Measurements from ENCODE around the gene RPL7L1.
"Not testable (repeated sequence)": the region's sequence is repeated elsewhere in the genome, so short reads cannot be mapped to it uniquely, and the experiment has no call there.

RPL7L1 gene

GRCh38 chr6:42894041-42894828, 14.8 kb downstream of the RPL7L1 start:
- not testable (repeated sequence) for DNase-seq

GRCh38 chr6:42896178-42896719, 16.8 kb downstream of the RPL7L1 start:
- no peak for DNase-seq

GRCh38 chr6:42898891-42899361, 19.5 kb downstream of the RPL7L1 start:
- DNase-seq = peak; percentile 63

- no peak for DNase-seq
Observed at GRCh38 chr6:42899871-42900270, 20.5 kb downstream of the RPL7L1 start.

DNA sequence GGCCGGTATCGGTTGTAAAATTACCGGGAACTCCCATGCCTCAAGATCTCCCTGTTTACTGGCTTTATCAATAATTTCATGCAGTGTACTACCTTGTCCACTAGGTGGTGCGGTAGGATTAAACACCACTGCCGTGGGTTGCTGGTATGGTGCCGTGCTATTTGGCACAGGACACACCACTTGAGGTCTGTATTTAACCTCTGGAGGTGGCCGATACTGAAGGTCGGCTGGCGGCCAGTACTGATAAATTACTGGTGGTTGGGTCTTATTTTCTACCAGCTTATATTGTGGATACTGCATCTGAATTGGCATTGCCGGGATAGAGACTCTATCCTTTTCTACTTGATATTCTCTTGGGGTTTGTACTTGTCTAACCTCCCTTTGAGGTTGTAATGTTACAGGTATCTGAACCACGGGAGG, 22.1 kb downstream of the RPL7L1 start:
- peak; percentile 78 for DNase-seq

DNA sequence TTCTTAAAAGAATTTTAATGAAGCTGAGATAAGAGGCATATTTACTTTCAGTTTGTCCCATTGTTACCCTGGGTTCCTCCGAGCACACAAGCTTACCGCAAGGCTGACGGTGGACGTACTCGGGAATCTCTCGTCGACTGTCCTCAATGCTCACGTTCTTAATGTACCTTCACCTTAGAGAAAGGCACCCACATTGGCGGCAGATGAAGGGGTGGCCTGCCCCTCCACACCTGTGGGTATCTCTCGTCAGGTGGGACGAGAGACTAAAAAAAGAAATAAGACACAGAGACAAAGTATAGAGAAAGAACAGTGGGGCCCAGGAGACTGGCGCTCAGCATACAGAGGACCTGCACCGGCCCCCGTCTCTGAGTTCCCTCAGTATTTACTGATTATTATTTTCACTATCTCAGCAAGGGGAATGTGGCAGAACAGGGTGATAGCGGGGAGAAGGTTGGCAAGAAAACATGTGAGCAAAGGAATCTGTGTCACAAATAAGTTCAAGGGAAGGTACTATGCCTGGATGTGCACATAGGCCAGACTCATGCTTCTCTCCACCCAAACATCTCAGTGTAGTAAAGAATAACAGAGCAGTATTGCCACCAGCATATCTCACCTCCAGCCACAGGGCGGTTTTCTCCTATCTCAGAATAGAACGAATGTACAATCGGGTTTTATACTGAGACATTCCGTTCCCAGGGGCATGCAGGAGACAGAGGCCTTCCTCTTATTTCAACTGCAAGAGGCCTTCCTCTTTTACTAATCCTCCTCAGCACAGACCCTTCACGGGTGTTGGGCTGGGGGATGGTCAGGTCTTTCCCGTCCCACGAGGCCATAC, 23.2 kb downstream of the RPL7L1 start:
- not testable (repeated sequence) for DNase-seq

DNA sequence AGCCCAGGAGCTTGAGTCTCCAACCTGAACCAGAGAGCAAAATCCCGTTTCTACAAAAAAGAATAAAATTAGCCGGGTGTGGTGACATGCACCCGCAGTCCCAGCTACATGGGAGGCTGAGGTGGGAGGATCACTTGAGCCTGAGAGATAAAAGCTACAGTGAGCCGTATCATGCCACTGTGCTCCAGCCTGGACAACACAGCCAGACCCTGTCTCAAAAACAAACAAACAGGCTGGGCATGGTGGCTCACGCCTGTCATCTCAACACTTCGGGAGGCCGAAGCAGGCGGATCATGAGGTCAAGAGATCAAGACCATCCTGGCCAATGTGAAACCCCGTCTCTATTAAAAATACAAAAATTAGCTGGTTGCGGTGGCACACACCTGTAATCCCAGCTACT, 25.1 kb downstream of the RPL7L1 start:
- DNase-seq = no peak

- DNase-seq = no peak
Observed at GRCh38 chr6:42907336-42907735, 27.9 kb downstream of the RPL7L1 start.

- no peak for DNase-seq
Observed at GRCh38 chr6:42909835-42910234, 30.4 kb downstream of the RPL7L1 start.

DNA sequence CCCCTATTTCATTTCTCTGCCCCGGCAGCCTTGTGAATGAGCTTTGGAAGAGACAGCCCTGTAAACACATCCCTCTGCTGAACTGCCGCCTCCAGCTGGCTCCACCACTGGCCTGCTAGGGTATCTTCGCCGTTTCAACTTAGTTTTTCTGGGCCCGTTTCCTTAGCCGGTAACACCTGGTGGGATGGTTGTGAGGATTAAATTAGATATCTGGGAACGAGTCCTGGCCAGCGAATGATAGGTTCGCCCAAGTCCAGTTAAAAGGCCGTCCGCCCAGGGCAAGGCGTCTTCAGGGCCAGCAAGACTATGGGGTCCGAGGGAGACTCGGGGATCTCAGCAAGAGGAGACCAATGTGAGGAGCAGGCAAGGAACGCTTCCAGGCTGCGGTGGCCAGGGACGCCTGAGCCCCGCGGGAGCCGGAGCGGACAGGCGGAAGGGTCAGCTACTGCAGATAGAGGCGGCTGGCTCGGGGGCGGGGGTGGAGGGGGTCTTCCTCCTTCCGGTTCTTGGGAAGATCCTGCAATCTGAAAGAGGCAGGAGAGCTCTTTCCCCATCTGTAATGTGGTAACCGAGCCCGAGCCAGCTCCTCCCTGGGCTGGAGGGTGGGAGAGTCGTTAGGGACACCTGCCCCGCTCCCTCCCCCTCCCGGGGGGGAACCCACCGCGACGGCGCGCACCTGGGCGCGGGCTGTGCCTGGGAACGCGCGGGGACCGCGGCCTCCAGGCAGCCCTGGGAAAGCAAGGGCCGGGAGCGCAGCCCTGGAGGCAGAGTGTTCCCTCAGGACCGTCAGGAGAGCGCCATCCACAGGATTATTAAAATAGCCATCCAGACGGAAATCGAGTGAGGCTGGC, 32.0 kb downstream of the RPL7L1 start:
- no peak for DNase-seq

GRCh38 chr6:42914546-42914945, 35.1 kb downstream of the RPL7L1 start:
- DNase-seq = no peak

- no peak for DNase-seq
Observed at GRCh38 chr6:42915732-42916131, 36.3 kb downstream of the RPL7L1 start, which contains the start of gene PTCRA. TSS of gene PTCRA (plus strand) at chr6:42916053. CDS start at chr6:42916070, 17 bp downstream.

- DNase-seq = no peak
Observed at GRCh38 chr6:42916288-42916687, 36.9 kb downstream of the RPL7L1 start.

DNA sequence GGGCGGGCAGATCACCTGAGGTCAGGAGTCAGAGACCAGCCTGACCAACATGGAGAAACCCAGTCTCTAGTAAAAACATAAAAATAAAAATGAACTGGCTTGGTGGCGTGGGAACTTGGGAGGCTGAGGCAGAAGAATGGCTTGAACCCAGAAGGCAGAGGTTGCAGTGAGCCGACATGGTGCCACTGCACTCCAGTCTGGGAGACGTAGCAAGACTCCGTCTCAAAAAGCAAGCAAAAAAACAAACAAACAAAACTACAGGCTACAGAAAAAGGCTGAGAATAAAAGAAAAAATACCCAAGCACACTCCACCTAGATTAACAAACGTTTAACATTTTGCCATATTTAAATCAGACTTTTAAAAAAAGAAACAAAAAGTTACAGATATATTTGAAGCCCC, 42.4 kb downstream of the RPL7L1 start:
- DNase-seq = no peak

GRCh38 chr6:42923666-42924065, 44.2 kb downstream of the RPL7L1 start:
- no peak for DNase-seq

GRCh38 chr6:42925248-42925857, 45.9 kb downstream of the RPL7L1 start:
- DNase-seq = no peak

DNA sequence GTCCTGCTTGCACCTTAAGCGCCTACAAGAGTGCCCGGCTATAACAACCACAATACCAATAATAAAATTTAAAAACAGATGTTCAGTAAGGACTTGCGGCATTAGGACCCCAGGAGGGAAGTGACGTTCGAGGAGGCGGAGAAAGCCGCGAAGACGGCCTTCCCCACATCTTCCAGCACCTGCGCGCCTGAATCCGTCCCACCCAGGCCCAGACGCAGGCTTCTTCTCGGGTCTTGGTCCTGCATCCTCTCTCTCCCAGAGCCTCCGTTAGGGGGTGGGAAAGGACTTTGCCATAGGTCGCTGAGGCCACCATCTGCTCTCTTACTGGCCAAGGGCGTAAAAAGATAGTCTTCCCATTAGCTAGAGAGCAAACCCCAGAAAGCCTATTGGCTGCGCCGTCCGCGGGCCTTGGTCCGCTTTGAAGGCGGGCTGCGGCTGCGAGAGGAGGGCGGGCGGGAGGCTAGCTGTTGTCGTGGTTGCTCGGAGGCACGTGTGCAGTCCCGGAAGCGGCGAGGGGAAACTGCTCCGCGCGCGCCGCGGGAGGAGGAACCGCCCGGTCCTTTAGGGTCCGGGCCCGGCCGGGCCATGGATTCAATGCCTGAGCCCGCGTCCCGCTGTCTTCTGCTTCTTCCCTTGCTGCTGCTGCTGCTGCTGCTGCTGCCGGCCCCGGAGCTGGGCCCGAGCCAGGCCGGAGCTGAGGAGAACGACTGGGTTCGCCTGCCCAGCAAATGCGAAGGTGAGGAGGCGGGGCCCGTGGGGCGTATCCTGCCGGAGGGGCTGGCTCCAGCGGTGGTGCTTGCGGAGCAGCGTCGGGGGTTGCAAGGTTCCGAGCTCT, 49.8 kb downstream of the RPL7L1 start, which contains the start of gene CNPY3:
Gene CNPY3 (plus strand): TSS at position 495 of the 835 bp plus-strand sequence. CDS start 91 bp downstream, at position 586.
- DNase-seq = peak; percentile 98

GRCh38 chr6:42929821-42930360, 50.5 kb downstream of the RPL7L1 start:
- peak; percentile 75 for DNase-seq

DNA sequence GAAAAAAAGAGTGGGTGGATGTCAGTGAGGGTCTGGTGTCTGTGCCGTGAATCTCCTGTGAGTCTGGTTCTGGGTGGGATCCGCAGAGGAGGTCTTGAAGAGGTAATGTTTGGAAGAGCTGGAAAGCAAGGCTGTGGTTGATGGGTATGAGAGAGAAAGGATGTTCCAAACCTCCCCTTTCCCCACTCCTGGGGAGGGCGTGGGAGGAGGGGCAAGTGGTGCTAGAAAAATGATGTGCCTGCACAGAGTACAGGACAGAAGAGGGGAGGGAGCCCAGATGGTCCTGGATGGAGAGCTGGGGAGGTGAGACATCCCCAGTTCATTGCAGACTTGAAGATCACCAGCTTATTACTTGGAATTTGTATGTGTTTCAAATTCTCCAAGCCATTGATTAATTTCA, 53.0 kb downstream of the RPL7L1 start:
- DNase-seq = no peak

- no peak for DNase-seq
Observed at GRCh38 chr6:42933205-42933604, 53.8 kb downstream of the RPL7L1 start.

GRCh38 chr6:42935322-42935721, 55.9 kb downstream of the RPL7L1 start:
- DNase-seq = no peak

All from fibroblast of skin of right quadriceps (primary cell).